ENCODE results near the gene MCHR2.

DNA sequence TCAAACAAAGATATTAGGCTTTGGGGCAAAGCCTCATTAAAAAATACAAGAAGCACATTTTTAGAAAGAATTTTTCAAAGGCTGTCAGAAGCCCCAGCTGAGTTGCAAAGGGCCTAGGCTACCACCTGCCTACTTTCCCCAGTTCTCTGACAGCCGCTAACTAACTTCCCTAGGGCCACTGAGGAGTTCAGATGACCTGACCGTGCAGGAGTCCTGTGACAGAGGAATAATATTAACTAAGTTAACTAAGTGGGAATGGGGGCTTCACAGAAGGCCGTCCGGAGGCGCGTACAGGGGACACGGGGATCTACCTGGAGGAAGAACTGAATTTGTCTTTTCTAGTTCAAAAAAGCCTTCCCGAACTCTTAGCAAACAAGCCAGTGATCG is 884 bp downstream of the MCHR2 start:
- TF ChIP-seq LARP7 (IDR thresholded peaks at IDR 0.05) (no peak), RCOR1 (conservative IDR thresholded peaks at IDR 0.05; ENCODE audit: low read depth, low read length) (no peak), RB1 (IDR thresholded peaks at IDR 0.05; ENCODE audit: borderline replicate concordance) (no peak), CEBPB (IDR thresholded peaks at IDR 0.05; ENCODE audit: borderline replicate concordance in 1 of 2, low read depth in 2 of 2, low read length in 2 of 2) (no peak), TARDBP (IDR thresholded peaks at IDR 0.05; ENCODE audit: borderline replicate concordance) (no peak), POLR2A (IDR thresholded peaks at IDR 0.05; ENCODE audit: low read depth, low read length) (no peak), SP1 (IDR thresholded peaks at IDR 0.05; ENCODE audit: low read depth, low read length) (no peak), HDAC2 (IDR thresholded peaks at IDR 0.05) (no peak), JUND (IDR thresholded peaks at IDR 0.05; ENCODE audit: low read depth, low read length) (no peak), TAF1 (IDR thresholded peaks at IDR 0.05; ENCODE audit: borderline replicate concordance, low read depth, low read length) (no peak)
- TF ChIP-seq, protein P1, sequence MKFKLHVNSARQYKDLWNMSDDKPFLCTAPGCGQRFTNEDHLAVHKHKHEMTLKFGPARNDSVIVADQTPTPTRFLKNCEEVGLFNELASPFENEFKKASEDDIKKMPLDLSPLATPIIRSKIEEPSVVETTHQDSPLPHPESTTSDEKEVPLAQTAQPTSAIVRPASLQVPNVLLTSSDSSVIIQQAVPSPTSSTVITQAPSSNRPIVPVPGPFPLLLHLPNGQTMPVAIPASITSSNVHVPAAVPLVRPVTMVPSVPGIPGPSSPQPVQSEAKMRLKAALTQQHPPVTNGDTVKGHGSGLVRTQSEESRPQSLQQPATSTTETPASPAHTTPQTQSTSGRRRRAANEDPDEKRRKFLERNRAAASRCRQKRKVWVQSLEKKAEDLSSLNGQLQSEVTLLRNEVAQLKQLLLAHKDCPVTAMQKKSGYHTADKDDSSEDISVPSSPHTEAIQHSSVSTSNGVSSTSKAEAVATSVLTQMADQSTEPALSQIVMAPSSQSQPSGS (IDR thresholded peaks at IDR 0.05; ENCODE audit: low read length), result no peak
- TF ChIP-seq, protein P2, sequence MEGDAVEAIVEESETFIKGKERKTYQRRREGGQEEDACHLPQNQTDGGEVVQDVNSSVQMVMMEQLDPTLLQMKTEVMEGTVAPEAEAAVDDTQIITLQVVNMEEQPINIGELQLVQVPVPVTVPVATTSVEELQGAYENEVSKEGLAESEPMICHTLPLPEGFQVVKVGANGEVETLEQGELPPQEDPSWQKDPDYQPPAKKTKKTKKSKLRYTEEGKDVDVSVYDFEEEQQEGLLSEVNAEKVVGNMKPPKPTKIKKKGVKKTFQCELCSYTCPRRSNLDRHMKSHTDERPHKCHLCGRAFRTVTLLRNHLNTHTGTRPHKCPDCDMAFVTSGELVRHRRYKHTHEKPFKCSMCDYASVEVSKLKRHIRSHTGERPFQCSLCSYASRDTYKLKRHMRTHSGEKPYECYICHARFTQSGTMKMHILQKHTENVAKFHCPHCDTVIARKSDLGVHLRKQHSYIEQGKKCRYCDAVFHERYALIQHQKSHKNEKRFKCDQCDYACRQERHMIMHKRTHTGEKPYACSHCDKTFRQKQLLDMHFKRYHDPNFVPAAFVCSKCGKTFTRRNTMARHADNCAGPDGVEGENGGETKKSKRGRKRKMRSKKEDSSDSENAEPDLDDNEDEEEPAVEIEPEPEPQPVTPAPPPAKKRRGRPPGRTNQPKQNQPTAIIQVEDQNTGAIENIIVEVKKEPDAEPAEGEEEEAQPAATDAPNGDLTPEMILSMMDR (IDR thresholded peaks at IDR 0.05 in 2 of 3, conservative IDR thresholded peaks at IDR 0.05 in 1 of 3; ENCODE audit: control insufficient read depth in 2 of 3, extremely low read depth in 1 of 3, insufficient read depth in 1 of 3, low read depth in 3 of 3, low read length in 3 of 3), result no peak
- TF ChIP-seq, protein P3, sequence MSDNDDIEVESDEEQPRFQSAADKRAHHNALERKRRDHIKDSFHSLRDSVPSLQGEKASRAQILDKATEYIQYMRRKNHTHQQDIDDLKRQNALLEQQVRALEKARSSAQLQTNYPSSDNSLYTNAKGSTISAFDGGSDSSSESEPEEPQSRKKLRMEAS (IDR thresholded peaks at IDR 0.05; ENCODE audit: low read depth, low read length), result no peak
